ENCODE data around the gene GSAP.
A peak's percentile ranks its signal among the peaks of the same experiment; 100 is the strongest.

Gene GSAP

GRCh38 chr7:77407906-77408305 lies 8.2 kb downstream of the GSAP start:
- ATAC-seq (ENCODE audit: low read depth) (no peak), DNase-seq (ENCODE audit: low spot score) (no peak)
- H3K9me3 ChIP-seq (ENCODE audit: severe bottlenecking): no peaks in the 10 kb centered on the region
- peak overlapping the region; percentile 96 for H3K27ac ChIP-seq (ENCODE audit: poor library complexity, severe bottlenecking)
- TF ChIP-seq, protein P1, sequence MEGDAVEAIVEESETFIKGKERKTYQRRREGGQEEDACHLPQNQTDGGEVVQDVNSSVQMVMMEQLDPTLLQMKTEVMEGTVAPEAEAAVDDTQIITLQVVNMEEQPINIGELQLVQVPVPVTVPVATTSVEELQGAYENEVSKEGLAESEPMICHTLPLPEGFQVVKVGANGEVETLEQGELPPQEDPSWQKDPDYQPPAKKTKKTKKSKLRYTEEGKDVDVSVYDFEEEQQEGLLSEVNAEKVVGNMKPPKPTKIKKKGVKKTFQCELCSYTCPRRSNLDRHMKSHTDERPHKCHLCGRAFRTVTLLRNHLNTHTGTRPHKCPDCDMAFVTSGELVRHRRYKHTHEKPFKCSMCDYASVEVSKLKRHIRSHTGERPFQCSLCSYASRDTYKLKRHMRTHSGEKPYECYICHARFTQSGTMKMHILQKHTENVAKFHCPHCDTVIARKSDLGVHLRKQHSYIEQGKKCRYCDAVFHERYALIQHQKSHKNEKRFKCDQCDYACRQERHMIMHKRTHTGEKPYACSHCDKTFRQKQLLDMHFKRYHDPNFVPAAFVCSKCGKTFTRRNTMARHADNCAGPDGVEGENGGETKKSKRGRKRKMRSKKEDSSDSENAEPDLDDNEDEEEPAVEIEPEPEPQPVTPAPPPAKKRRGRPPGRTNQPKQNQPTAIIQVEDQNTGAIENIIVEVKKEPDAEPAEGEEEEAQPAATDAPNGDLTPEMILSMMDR (IDR thresholded peaks at IDR 0.05; ENCODE audit: poor library complexity, severe bottlenecking): no peak
- no peak overlapping the region for H3K4me3 ChIP-seq (ENCODE audit: severe bottlenecking)
- no peaks in the 10 kb centered on the region for H3K27me3 ChIP-seq (ENCODE audit: insufficient read depth, poor library complexity, severe bottlenecking)
- peaks cover 26% of the 10 kb centered on the region for H3K4me1 ChIP-seq (ENCODE audit: insufficient read depth, poor library complexity, severe bottlenecking)
- no peaks in the 10 kb centered on the region for H3K36me3 ChIP-seq (ENCODE audit: low read depth)

- Histone ChIP-seq H3K27ac (ENCODE audit: poor library complexity, severe bottlenecking) (no peak overlapping the region), H3K27me3 (ENCODE audit: insufficient read depth, poor library complexity, severe bottlenecking) (no peaks in the 10 kb centered on the region), H3K36me3 (ENCODE audit: low read depth) (no peaks in the 10 kb centered on the region), H3K9me3 (ENCODE audit: severe bottlenecking) (no peaks in the 10 kb centered on the region), H3K4me3 (ENCODE audit: severe bottlenecking) (no peak overlapping the region), H3K4me1 (ENCODE audit: insufficient read depth, poor library complexity, severe bottlenecking) (peaks cover 25% of the 10 kb centered on the region)
- no peak for ATAC-seq (ENCODE audit: low read depth)
- no peak for DNase-seq (ENCODE audit: low spot score)
- TF ChIP-seq, protein P1 (IDR thresholded peaks at IDR 0.05; ENCODE audit: poor library complexity, severe bottlenecking): no peak
Observed at GRCh38 chr7:77406421-77406820, 9.7 kb downstream of the GSAP start.

DNA sequence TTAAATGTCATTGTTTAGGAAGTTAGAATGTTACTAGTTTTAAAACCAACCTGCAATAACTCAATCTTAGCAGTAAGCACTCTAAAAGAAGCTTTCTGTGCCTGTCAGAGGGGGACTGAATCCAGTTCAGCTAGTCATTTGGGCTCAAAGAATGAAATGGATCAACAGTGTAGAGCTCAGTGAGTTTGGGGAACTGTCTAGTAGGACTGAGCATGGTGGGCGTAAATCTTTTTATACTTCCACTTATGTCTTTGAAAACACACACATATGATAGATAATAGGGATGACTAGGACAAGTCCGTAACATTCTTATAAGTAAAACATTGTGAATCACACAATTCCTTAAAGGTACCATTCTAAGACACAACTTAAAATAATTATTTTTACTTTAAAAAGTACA lies 11.5 kb downstream of the GSAP start:
- H3K27ac ChIP-seq (ENCODE audit: poor library complexity, severe bottlenecking): no peak overlapping the region
- H3K9me3 ChIP-seq (ENCODE audit: severe bottlenecking): no peaks in the 10 kb centered on the region
- H3K4me1 ChIP-seq (ENCODE audit: insufficient read depth, poor library complexity, severe bottlenecking): peaks cover 9% of the 10 kb centered on the region
- H3K36me3 ChIP-seq (ENCODE audit: low read depth): no peaks in the 10 kb centered on the region
- no peak overlapping the region for H3K4me3 ChIP-seq (ENCODE audit: severe bottlenecking)
- ATAC-seq (ENCODE audit: low read depth) (no peak), DNase-seq (ENCODE audit: low spot score) (no peak)
- TF ChIP-seq, protein P1 (IDR thresholded peaks at IDR 0.05; ENCODE audit: poor library complexity, severe bottlenecking): no peak
- H3K27me3 ChIP-seq (ENCODE audit: insufficient read depth, poor library complexity, severe bottlenecking): no peaks in the 10 kb centered on the region

GRCh38 chr7:77403957-77404356 lies 12.2 kb downstream of the GSAP start:
- H3K27ac ChIP-seq (ENCODE audit: poor library complexity, severe bottlenecking): no peak overlapping the region

GRCh38 chr7:77402818-77403217 lies 13.3 kb downstream of the GSAP start:
- Histone ChIP-seq H3K4me1 (ENCODE audit: insufficient read depth, poor library complexity, severe bottlenecking) (no peaks in the 10 kb centered on the region), H3K36me3 (ENCODE audit: low read depth) (no peaks in the 10 kb centered on the region)

More at GRCh38 chr7:77403957-77404356, 12.2 kb downstream of the GSAP start:
- H3K9me3 ChIP-seq (ENCODE audit: severe bottlenecking): no peaks in the 10 kb centered on the region
- no peak overlapping the region for H3K4me3 ChIP-seq (ENCODE audit: severe bottlenecking)
- TF ChIP-seq, protein P1 (IDR thresholded peaks at IDR 0.05; ENCODE audit: poor library complexity, severe bottlenecking): no peak
- DNase-seq (ENCODE audit: low spot score): no peak
- H3K36me3 ChIP-seq (ENCODE audit: low read depth): no peaks in the 10 kb centered on the region
- peaks cover 4% of the 10 kb centered on the region for H3K4me1 ChIP-seq (ENCODE audit: insufficient read depth, poor library complexity, severe bottlenecking)
- H3K27me3 ChIP-seq (ENCODE audit: insufficient read depth, poor library complexity, severe bottlenecking): no peaks in the 10 kb centered on the region
- ATAC-seq (ENCODE audit: low read depth): no peak

More at GRCh38 chr7:77402818-77403217, 13.3 kb downstream of the GSAP start:
- Histone ChIP-seq H3K27me3 (ENCODE audit: insufficient read depth, poor library complexity, severe bottlenecking) (no peaks in the 10 kb centered on the region), H3K27ac (ENCODE audit: poor library complexity, severe bottlenecking) (no peak overlapping the region), H3K9me3 (ENCODE audit: severe bottlenecking) (no peaks in the 10 kb centered on the region), H3K4me3 (ENCODE audit: severe bottlenecking) (no peak overlapping the region)
- DNase-seq (ENCODE audit: low spot score) (no peak), ATAC-seq (ENCODE audit: low read depth) (no peak)
- TF ChIP-seq, protein P1 (IDR thresholded peaks at IDR 0.05; ENCODE audit: poor library complexity, severe bottlenecking): no peak

Measured in RWPE2 (cell line).